Left cardiac atrium (tissue), 4 donors: ENCODE data around the gene FIGN. TPM values are rescaled to one million over a fixed set of nuclear protein-coding genes. Genes with fewer than 3 reads are reported as not detected.
A peak's percentile ranks its signal among the peaks of the same experiment; 100 is the strongest.

Experiments used
- ATAC-seq, 2 donors: fragments of 200-7000 bp; cut with Tn5 transposase; one replicate each; pipeline ENCODE4 v1.9.1; 2020; ENCODE audit warnings: mild to moderate bottlenecking in 2 of 2, moderate library complexity in 2 of 2
- DNase-seq: peaks from one replicate; pipeline ENCODE4 v3.0.0-alpha.2; 2020
- intact Hi-C, 2 donors: fragments of 100-400 bp; cut with DNase I; formaldehyde crosslinking; loops; one replicate each; pipeline versions ENCODE4 v1.14.1 to v1.15.1; 2022 to 2023
- long read RNA-seq: library from polyadenylated mRNA; unstranded; transcript quantifications from one replicate; pipeline ENCODE4 v2.0.0, GENCODE V29; 2021
- total RNA-seq, 2 donors: library from RNA; stranded (reverse); fragmentation: NEBNext Ultra II Directional; extraction: Animal tissue kit (Norgen Biotek cat#: 25700); gene quantifications; one replicate each; pipeline ENCODE4 v1.2.1, GENCODE V29; 2021
- donor health status: DM: no; HTN: yes; CAD: no.
- donor health status: DM: no; HTN: yes; CAD: no; lungs with severe emphysema.
- donor health status: DM: yes; HTN: yes; CAD: no.
- donor health status: Dilated cardiomyopathy.

FIGN gene
- total RNA-seq: 10 to 100 TPM in 1 of 2 donors, 1 to 10 TPM in 1; 7.3 to 13.2 TPM
- long read RNA-seq, partial matches to known transcripts: 0 of 5 reads
- long read RNA-seq, other reads (novel, unspliced or antisense): 5 of 5 reads

- peak; percentile 80 for DNase-seq
- intact Hi-C loops: loop anchor here in 1 of 2 donors (2.0 to 10.0 kb wide), 3 partner anchors 261 to 387 kb away; no protein-coding TSS in a partner anchor
These were observed at the start of gene FIGN for GRCh38 chr2:163735685-163736432. Gene FIGN (minus strand): TSS chr2:163736008. CDS start chr2:163734927, 1,081 bp downstream.

GRCh38 chr2:163785162-163785561 lies 49.4 kb upstream of the FIGN start:
- DNase-seq (no peak), ATAC-seq (no peak)

More at GRCh38 chr2:163735685-163736432, at the start of gene FIGN:
- peak; percentile 88 to 89 for ATAC-seq

GRCh38 chr2:163779970-163780597 lies 44.3 kb upstream of the FIGN start:
- intact Hi-C loops: no loop called here
- ATAC-seq (no peak), DNase-seq (no peak)

More at GRCh38 chr2:163785162-163785561, 49.4 kb upstream of the FIGN start:
- intact Hi-C loops: no loop called here

- ATAC-seq (peak in 1 of 2 donors; percentile 72), DNase-seq (peak; percentile 22)
- intact Hi-C loops: no loop called here
These were observed 42.4 kb upstream of the FIGN start for GRCh38 chr2:163778045-163778781.

- no peak for ATAC-seq
- intact Hi-C loops: no loop called here
- DNase-seq: no peak
These were observed 39.5 kb upstream of the FIGN start for GRCh38 chr2:163775304-163775703.

- ATAC-seq (peak in 1 of 2 donors; percentile 92), DNase-seq (no peak)
- intact Hi-C loops: no loop called here
These were observed 39.1 kb upstream of the FIGN start for GRCh38 chr2:163774862-163775261.

- DNase-seq (no peak), ATAC-seq (no peak)
- intact Hi-C loops: no loop called here
These were observed 37.5 kb upstream of the FIGN start for GRCh38 chr2:163773276-163773675.

- DNase-seq: no peak
- no peak for ATAC-seq
- intact Hi-C loops: no loop called here
These were observed 35.8 kb upstream of the FIGN start for GRCh38 chr2:163771596-163771995.

- no peak for DNase-seq
- intact Hi-C loops: no loop called here
- ATAC-seq: peak in 1 of 2 donors; percentile 19
These were observed 33.3 kb upstream of the FIGN start for GRCh38 chr2:163768881-163769695.

- intact Hi-C loops: no loop called here
- DNase-seq: no peak
- no peak for ATAC-seq
These were observed 31.3 kb upstream of the FIGN start for GRCh38 chr2:163767097-163767496.

- no peak for ATAC-seq
- DNase-seq: no peak
- intact Hi-C loops: no loop called here
These were observed 28.8 kb upstream of the FIGN start for GRCh38 chr2:163764566-163764965.

GRCh38 chr2:163759013-163759412 lies 23.2 kb upstream of the FIGN start:
- DNase-seq (no peak), ATAC-seq (no peak)
- intact Hi-C loops: no loop called here

- intact Hi-C loops: no loop called here
- ATAC-seq: no peak
- no peak for DNase-seq
These were observed 22.0 kb upstream of the FIGN start for GRCh38 chr2:163757814-163758213.

- ATAC-seq (no peak), DNase-seq (no peak)
- intact Hi-C loops: no loop called here
These were observed 20.8 kb upstream of the FIGN start for GRCh38 chr2:163756588-163756987.

- ATAC-seq (no peak), DNase-seq (no peak)
These were observed 19.6 kb upstream of the FIGN start for GRCh38 chr2:163755366-163755765.

GRCh38 chr2:163753726-163754125 lies 17.9 kb upstream of the FIGN start:
- ATAC-seq (no peak), DNase-seq (no peak)
- intact Hi-C loops: no loop called here

More at GRCh38 chr2:163755366-163755765, 19.6 kb upstream of the FIGN start:
- intact Hi-C loops: no loop called here

GRCh38 chr2:163752267-163752666 lies 16.5 kb upstream of the FIGN start:
- intact Hi-C loops: no loop called here
- ATAC-seq (no peak), DNase-seq (no peak)

GRCh38 chr2:163751696-163752095 lies 15.9 kb upstream of the FIGN start:
- intact Hi-C loops: no loop called here
- no peak for DNase-seq
- ATAC-seq: no peak

- intact Hi-C loops: no loop called here
- ATAC-seq: no peak
- no peak for DNase-seq
These were observed 12.6 kb upstream of the FIGN start for GRCh38 chr2:163748420-163748819.
